Neural progenitor cell (in vitro differentiated cells): Measurements from ENCODE around the gene SPATC1L.

Experiments used
- CTCF ChIP-seq: fragments of 200-600 bp; sonication (generic); IDR thresholded peaks from 2 replicates; pipeline ENCODE4 v1.5.1; 2017; ENCODE audit warnings: antibody characterized with exemption, mild to moderate bottlenecking
- EZH2 ChIP-seq: fragments of 200-600 bp; sonication (generic); IDR thresholded peaks from 2 replicates; pipeline ENCODE4 v1.6.1; 2017; ENCODE audit warnings: antibody characterized with exemption, mild to moderate bottlenecking, moderate library complexity

GRCh38 chr21:46156678-46157077, 27.6 kb downstream of the SPATC1L start:
- TF ChIP-seq EZH2 (no peak), CTCF (no peak)
